ENCODE measurements around the gene SIPA1L3.

- TF ChIP-seq POLR2A (IDR thresholded peaks at IDR 0.05) (peak in 3 of 4 donors; percentile 18 to 64 (median 26)), CTCF (IDR thresholded peaks at IDR 0.05) (peak in 4 of 6 experiments; percentile 4 to 38 (median 8))
Observed at GRCh38 chr19:37906869-37907734, at the start of gene SIPA1L3.
